Measurements from ENCODE around the gene SLC38A8.

SLC38A8 gene

DNA sequence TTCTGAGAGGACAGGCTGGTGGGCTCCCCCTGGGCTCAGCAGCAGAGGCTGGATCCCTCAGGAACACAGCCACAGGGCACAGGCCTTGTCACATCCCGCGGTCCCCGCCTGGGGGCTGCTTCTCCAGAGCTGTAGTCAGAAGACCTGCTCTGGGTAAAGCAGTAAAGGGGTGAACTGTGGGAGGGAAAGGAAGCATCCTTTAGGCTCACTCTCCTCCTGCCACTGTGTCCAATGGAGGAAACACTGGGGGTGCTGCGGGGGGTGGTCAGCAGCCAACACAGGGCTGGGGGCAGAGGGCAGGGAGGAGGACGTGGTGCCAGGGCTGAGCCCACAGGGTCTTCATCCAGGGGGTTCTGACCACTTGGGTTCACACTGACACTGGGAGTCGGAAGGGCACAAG lies 5.0 kb upstream of the SLC38A8 start:
- no peak for DNase-seq

DNA sequence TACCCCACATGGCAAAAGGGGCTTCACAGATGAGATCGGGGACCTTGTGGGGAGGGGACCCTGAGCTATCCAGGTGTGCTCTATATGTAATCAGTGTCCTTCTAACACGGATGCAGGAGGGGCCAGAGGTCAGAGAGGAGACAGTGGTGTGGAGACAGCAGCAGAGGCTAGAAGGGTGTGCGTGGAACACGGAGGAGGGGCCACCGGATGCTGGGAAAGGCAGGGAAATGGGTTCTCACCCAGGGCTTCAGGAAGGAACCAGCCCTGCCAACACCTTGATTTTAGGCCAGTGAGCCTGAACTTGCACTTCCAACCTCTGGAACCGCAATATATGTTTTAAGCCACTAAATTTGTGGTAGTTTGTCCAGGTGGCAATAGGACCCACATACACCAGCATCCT lies 4.6 kb upstream of the SLC38A8 start:
- DNase-seq = no peak

DNA sequence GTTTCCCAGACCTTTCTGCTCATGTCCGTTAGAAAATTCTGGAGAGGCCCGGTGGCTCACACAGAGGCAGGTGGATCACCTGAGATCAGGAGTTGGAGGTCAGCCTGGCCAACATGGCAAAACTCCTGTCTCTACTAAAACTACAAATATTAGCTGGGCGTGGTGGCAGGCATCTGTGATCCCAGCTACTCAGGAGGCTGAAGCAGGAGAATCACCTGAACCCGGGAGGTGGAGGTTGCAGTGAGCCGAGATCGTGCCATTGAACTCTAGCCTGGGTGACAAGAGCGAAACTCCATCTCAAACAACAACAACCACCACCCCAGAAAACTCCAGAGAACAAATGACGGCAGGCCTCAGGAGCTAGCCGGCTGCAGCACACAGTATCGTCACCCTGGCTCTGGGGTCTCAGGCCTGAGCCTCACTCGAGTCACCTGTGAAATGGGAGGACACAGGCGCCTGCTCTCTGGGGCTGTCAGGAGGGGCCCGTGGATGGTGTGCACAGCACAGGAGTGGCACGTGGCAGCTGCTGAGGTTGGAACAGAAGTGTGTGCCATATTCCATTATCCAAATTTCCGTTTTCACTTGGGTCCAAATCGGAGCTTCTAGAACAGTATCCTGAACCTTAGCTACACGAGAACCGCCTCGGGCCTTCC lies 3.3 kb upstream of the SLC38A8 start:
- no peak for DNase-seq

DNA sequence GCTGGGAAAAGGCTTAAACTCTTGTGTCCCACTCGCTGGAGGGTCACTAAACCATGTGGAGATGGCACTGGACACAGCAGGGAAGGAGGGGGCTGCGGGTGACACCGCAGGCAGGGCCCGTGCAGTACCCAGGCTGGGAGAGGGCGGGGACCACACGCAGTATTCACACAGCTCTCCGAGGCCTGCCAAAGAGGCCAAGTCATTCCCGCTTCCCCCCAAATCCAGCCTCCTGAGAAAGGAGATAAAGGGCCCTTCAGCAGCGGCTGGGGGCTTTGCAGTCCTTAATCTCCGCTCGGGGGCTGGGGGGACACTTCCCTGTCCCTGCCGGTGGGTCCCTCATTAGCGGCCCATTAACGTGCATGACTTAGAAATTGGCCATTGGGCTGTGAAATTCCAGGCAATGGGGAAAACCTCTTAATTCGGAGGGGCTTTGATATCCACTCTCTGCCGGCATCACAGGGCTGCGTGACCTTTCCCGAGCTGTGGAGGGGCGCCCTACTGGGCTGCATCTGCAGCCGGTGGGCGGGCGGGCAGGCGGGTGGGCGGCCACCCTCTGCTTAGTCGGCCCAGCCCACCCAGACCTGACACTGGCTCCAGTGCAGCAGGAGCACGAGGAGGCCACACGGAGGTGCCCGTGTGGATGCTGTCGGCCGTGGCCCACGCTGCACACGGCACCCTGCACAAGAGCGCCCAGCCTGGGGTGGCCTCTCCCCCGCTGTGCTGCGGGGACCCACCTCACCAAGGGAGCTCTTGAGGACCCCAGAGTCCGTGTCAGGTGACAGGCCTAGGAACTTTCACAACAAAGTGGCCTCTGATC lies 2.6 kb upstream of the SLC38A8 start:
- DNase-seq = no peak

DNA sequence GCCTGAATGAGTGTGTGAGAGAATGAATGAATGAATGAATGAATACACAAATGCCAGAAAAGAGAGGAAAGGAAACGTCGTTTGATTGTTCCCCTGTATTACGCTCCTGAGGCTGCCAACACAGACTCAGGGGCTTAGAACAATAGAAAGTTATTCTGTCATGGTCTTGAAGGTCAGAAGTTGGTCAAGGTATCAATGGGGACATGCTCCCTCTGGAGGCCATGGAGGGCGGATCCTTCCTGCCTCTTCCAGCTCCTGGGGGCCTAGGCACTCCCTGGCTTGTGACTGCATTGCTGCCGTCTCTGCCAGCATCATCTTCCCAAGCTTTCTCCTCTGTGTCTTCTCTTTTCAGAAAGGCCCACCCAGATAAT lies 1.5 kb upstream of the SLC38A8 start:
- DNase-seq = peak in 1 of 2 experiments; percentile 26

DNA sequence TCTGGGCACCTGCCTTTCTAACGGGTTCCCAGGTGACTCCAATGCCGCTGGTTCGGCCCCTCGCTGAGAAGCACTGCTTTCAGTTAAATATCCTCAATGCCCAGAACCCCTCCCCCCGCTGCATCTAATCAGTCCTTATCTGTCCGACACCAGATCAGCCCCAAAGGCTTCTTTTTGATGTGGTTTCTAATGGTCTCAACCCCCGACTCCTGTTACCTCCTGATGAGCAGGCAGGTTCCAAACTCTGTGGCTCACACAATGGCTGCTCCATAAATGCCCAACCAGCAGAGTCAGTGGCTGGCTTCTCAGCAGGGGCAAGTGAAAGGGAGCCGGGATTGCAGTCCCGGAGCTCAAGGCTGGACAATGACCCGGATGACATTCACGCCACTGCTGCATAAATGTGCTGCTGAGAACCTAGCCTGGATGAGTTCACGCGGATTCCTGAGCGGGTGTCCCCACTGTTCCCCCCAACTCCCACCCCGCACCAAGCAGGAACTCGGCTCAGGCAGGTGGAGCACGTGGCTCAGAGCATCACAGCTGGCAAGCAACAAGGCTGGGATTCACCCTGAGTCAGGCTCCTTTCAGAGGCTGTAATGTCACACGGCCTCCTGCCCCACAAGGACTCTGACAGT lies 1.0 kb upstream of the SLC38A8 start:
- no peak for DNase-seq

DNA sequence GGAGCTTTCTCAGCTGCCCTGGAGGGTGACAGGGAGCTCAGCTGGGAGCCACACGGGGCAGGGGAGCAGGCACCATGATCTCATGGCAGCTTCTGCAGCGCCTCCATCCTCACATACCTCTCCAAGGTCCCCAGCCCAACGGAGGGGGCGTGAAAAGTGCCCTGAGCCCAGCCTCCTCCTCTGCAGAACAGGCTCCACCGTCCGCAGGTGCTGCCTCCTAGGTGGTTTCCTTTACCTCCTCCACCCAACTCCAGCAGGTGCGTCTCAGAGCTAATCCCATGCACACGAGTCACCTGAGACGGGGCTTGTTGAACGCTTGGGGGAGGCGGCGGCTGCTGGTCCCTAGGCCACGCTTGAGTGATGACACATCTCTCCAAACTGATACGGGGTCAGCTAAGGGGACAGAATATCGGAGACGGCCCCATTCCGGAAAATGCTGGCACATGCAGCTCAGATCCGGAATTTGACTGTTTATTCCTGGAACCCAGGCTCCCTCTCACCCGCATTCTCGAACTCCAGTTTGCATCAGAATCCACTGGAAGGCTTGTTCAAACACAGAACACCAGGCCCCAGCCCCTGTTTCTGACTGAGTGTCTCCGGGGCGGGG lies 387 bp upstream of the SLC38A8 start:
- peak; percentile 60 to 77 for DNase-seq

DNA sequence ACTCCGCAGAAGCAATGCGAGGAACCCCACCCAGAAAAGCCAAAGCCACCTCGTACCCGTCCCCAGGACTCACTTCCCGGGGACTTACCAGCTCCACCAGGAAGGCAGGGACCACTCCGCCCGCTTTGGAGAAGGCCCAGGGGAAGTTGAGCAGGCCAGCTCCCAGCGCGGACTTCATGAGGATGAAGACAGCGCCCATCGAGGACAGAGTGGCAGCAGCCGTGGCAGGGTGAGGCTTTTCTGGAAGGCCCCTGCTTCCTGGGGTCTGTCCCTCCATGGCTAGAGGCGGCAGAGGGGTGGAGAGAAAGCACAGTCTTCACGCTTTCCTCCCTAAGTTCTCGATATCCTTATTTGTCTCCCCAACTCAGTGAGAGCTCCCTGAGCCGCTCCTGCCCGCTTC lies 714 bp downstream of the SLC38A8 start:
- no peak for DNase-seq

DNA sequence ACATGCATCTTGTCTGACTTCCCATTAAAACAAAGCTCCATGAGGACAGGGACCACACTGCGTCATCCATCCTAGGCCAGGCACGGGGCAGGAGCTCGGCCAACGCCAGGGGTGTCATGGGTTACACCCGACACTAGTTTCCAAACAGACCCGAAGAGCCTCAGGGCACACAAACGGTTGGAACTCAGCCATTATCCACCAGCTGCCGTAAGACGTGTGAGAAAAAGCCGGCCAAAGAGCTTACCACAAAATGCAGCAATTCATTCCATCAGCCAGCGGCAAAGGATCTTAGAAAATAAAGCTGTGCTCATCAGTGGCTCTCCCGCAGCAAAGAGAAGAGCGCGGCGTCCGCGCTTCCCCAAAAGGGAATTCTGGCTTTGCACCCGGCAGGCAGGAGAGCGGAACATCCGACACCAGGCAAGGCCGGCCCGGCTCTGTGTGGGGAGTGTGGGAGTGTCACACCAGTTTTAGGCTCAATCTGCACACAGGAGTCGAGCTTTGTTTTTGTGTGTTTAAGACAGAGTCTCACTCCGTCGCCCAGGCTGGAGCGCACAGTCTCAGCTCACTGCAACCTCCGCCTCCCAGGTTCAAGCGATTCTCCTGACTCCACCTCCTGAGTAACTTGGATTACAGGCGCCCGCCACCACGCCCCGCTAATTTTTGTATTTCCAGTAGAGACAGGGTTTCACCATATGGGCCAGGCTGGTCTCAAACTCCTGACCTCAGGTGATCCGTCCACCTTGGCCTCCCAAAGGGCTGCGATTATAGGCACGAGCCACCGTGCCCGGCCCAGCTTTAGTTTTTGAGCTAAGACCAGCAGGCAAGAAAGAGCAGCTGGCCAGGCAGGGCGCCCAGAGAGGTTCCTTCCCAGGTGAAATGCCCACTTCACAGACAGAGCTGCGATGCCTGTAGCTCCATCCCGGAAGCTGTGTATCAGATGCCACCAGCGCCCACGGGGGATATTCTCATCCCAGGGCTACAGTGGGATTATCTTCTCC lies 1.5 kb downstream of the SLC38A8 start:
- peak in 1 of 2 experiments; percentile 18 for DNase-seq

DNA sequence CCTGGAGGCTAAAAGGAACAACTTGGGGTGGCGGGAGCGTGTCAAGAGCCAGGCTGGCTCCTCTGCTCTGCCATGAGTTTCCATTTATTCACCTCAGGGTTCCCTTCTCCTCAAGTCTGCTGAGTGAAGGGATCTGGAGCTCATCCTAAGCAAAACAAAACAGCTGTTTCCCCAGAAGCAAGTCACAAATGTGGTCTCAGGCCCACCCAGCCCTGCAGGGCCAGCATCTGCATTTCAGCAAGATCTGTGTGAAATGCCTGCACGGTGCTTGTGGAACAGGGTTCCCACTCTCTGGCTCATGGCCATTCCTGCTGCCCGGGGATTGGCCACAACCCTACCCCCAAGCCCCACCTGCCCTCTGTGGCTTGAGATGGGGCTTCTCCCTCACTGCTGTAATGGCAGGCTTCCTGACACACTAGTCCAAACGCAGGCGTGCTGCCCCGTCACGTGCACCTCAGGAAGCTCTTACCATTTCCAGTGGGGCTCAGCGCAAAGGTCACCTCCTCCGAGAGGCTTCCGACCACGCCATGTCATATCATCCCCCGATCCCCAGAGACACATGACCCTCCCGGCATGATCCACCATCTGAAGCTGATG lies 2.3 kb downstream of the SLC38A8 start:
- no peak for DNase-seq

DNA sequence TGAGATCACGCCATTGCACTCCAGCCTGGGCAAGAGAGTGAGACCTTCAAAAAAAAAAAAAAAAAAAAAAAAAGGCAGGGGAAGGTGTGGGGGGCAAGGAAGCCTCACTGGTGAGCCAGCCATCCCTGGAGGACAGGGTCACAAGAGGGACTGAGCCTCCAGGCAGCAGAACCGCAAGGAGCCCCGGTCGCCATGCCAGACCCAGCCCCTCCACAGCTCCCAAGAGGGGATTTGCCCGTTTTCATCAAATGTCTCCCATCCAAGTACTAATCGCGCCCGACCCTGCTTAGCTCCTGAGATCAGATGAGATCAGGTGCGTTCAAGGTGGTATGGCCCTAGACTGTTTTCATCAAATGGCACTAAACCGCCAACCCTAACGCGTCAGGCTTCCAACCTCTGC lies 2.9 kb downstream of the SLC38A8 start:
- DNase-seq = no peak

DNA sequence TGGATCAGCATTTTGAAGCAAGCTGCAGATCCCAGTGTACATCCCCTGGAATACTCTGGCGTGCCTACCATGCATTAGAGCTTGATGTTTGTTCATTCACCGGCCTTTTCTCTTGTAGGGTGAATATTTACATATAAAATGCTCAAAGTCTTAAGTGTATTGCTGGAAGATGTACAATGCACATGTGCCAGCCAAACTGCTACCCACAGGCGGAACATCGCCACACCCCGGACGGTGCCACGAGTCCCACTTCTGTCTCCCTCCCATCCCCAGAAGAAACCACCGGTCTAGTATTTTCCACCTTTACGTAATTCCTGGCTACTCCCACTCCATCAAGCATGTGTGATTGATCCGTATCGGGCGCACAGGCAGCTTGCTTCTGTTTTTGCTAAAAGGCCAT lies 4.1 kb downstream of the SLC38A8 start:
- no peak for DNase-seq

DNA sequence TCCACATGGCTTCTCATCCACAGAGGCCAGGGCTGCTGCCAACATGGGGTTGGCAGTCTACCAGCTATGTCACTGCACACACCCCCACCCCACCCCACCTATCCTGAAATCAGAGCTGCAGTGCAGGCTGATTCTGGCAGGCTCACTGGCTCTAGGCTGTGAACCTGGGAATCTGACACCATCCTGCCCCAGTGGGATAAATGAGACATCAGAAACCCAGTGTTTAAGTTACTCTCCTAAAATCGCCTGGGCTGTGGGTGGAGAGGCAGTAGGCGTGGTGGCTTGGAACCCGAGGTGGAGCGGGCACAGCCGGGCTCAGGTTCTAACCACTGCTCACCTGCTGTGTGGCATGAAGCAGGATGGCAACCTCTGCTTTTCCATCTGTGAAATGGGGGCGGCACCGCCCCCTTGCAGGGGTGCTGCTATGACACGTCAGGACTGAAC lies 5.6 kb downstream of the SLC38A8 start:
- no peak for DNase-seq

DNA sequence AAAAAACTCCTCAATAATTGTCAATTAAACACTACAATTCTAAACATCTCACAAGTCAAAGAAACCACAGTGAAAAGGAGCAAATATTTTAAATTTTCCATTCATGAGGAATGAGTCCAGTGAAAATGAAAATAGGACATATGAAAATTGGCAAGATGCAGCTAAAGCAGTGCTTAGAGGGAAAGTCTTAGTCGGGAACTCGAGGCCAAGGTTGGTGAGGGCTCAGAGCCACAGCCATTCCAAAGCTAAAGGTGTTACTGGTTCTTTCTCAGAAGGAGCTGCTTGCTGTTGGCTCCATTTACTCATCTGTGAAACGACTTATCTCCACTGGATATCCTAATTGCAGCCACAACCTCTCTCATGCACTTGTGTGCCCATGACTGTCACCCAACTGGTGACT lies 6.5 kb downstream of the SLC38A8 start:
- no peak for DNase-seq

DNA sequence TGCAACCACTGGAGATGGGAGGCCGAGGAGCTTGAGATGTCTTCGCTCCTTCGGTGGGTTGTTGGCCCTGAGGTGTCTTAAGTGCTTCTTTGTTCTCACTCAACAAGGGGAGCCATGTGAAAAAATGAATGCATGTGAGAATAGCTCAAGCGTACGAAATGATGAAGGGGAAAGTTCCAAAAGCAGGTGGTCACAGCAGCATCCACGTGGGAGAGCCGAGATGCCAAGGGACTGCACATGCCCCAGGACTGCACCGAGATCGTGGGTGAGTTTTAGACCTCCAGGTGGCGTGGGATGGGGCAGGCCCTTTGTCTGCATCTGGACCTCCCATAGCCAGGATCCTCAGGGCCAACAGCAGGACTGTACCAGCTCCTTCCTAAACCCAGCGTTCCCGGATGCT lies 8.1 kb downstream of the SLC38A8 start:
- no peak for DNase-seq

DNA sequence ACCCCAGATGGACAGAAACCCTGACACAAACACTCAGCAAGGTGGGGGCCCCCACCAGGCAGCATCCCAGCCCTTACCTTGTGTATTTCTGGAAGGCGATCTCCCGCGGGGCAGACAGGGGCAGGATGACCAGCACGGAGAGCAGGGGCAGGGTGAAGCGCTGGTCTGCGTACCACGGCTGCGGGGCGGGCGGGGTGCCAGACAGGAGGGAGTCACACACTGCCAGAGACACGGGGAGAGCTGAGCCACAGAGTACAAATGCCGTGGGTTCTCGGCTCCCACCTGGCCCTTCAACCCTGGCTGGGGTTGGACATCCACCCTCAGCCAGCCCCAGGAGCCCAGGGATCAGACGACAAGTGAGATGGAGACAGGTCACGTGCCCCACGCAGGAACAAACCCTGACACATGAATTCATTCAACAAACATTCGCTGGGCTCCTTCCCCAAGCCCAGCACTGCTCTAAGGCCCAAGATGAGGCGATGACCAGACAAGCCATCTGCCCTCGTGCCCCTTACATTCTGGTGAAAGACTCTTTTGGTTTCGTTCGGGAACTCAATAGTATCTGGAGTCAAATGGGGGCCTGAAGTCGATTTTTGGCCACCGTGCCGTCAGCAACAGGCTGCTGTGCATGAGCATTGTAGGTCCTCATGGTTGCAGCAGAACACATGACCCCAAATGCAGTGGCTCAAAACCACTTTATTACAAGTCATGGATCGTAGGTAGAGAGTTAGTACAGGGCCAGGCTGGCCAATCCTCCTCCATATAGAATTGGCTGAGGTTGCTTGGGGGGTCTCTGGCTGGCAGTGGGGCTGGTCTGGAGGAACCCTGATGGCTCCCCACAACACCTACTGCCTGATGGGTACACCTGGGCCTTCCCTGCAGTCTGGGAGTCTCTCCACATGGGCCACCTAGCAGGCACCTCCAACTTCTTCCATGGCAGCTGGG lies 9.1 kb downstream of the SLC38A8 start:
- no peak for DNase-seq

DNA sequence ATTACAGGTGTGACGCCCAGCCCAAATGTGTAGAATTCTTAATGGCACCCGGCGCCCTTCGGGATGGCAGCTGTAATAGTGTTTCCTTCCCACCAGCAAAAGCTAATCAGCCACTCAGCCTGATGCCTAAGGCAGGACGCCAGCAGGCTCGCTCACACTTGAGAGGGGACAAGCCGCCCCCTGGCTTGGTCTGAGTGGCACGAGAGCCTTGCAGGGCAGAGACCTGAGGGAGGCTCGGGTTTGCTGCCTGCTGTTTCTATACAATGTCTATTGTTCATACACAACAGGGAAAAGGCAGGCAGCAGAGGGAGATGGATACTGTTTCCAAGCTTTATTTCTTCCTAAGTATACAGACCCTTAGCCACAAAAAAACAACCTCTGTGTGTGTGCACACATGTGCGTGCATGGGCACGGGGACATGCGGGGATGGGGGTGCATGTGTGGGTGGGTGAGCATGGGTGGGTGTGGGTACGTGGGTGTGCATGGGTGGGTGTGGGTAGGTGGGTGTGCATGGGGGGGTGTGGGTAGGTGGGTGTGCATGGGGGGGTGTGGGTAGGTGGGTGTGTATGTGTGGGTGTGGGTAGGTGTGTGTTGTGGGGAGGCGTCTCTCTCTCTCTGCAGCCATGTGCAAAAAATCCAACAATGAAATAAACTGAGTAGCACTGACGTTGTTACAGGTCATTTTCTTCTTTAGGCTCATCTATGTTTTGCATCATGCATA lies 10.0 kb downstream of the SLC38A8 start:
- no peak for DNase-seq

DNA sequence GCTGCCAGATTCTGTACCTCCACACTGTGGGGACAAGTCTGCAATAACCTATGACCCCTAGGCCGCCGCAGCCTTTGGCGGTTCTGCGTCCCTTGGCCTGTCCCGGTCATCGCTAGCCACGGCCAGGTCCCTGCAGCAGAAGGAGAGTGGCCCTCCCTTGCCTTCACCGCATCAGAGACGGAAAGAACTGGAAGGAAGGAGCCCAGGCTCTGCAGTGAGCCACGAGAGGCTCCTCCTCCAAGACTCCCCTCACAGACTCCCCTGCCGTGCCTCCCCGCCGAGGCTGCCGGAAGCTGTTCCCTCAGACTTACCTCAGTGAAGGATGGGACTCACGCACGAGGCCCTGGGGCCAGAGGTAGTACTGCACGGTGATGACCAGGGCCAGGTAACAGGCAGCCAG lies 11.0 kb downstream of the SLC38A8 start:
- DNase-seq = no peak

DNA sequence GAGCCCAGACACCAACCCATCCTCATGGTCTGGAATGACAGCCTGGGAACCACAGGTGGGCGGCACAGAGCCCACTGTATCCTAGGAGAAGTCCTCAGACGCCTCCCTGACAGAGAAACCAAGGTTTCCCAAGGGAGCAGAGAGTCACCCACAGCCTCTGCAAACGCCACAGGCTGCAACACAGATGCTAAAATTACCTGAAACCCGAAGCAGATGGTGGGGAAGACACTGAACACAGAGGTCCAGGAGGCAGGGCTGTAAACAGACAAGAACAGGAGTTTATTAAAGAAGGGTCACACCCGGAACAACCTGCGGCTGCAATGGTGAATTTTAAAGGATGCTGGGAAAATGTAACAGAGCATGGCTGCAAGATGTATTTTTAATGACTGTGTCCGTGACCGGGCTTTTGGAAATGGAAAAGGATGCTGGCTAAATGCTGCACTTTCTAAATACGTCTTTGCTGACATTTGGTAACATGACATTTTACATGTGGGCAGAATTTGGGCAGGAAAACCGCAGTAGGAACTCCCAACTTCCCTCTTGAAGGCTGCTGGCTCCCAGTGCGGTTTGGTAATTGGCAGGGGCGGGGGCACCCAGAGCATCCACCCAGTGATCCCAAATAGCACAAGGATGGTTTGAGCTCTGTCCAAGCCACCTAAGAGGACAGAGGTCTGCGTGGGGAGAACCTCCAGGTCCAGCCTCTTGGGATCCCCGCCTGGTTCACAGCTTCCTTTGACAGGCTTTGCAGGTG lies 13.1 kb downstream of the SLC38A8 start:
- no peak for DNase-seq
